B cell (primary cell): ENCODE data around the gene ZNF710. TPM values are rescaled to one million over a fixed set of nuclear protein-coding genes. Genes with fewer than 3 reads are reported as not detected.

ENCODE experiments used
- ATAC-seq: fragments of 200-7000 bp; cut with Tn5 transposase; one replicate; pipeline ENCODE4 v1.10.0; 2021; ENCODE audit warnings: low read depth, mild to moderate bottlenecking, moderate number of reproducible peaks, moderate library complexity
- CTCF ChIA-PET: fragments of 350-600 bp; sonication (Branson Sonifier 250); formaldehyde crosslinking; loops from one replicate; lab custom pipeline; 2021; ENCODE audit warnings: antibody characterized with exemption, inconsistent platforms; lab: Charles Lee
- POLR2A ChIA-PET: fragments of 350-600 bp; sonication (Branson Sonifier 250); formaldehyde crosslinking; loops from one replicate; lab custom pipeline; 2021; ENCODE audit warnings: antibody characterized with exemption; lab: Charles Lee
- DNase-seq: peaks from one replicate; pipeline ENCODE4 v3.0.0; 2013
- H2AFZ ChIP-seq: 2 replicates; pipeline ENCODE4 v1.6.1; 2012; ENCODE audit warnings: mild to moderate bottlenecking, low read depth, low read length; ENCODE audit not compliant: insufficient read depth, poor library complexity, severe bottlenecking
- H3K27ac ChIP-seq, 2 donors: 1 replicate in 1 of 2; 2 replicates in 1 of 2; pipeline ENCODE4 v1.5.1; 2012 to 2013; ENCODE audit warnings: low read length in 2 of 2, mild to moderate bottlenecking in 2 of 2, moderate library complexity in 1 of 2
- H3K27me3 ChIP-seq, 4 experiments: fragments of 200-600 bp in 1 of 4; sonication (generic) in 1 of 4; replicated peaks in 1 of 4; 1 replicate in 2 of 4; 2 replicates in 2 of 4; pipeline versions ENCODE4 v1.6.1 to v1.7.0; 2013 to 2016; ENCODE audit warnings: low read length in 3 of 4, mild to moderate bottlenecking in 2 of 4, mixed read lengths in 1 of 4, moderate library complexity in 1 of 4; ENCODE audit not compliant: insufficient read depth in 4 of 4, control insufficient read depth in 3 of 4; ENCODE audit errors: control extremely low read depth in 1 of 4
- H3K36me3 ChIP-seq, 2 experiments: replicated peaks in 1 of 2; 1 replicate in 1 of 2; 2 replicates in 1 of 2; pipeline versions ENCODE4 v1.6.1 to v1.7.1; 2013; ENCODE audit warnings: low read length in 1 of 2; ENCODE audit not compliant: insufficient read depth in 2 of 2, control insufficient read depth in 1 of 2; ENCODE audit errors: control extremely low read depth in 1 of 2, extremely low read depth in 1 of 2
- H3K4me1 ChIP-seq, 2 donors: fragments of 200-600 bp in 1 of 2; sonication (generic) in 1 of 2; 1 replicate in 1 of 2; 2 replicates in 1 of 2; pipeline versions ENCODE4 v1.5.1 to v1.6.1; 2013 to 2017; ENCODE audit warnings: low read length in 2 of 2; ENCODE audit not compliant: control insufficient read depth in 2 of 2, insufficient read depth in 2 of 2
- H3K4me2 ChIP-seq: replicated peaks from 2 replicates; pipeline ENCODE3; 2012; ENCODE audit warnings: mild to moderate bottlenecking, low read depth, low read length; ENCODE audit not compliant: poor library complexity, severe bottlenecking
- H3K4me3 ChIP-seq, 5 experiments: fragments of 200-600 bp in 1 of 5; sonication (generic) in 1 of 5; 1 replicate in 3 of 5; 2 replicates in 2 of 5; pipeline versions ENCODE4 v1.5.1 to v1.7.0; 2011 to 2016; ENCODE audit warnings: low read length in 4 of 5, mild to moderate bottlenecking in 4 of 5, low read depth in 2 of 5, control low read depth in 1 of 5, moderate library complexity in 1 of 5; ENCODE audit not compliant: insufficient read depth in 1 of 5; ENCODE audit errors: control extremely low read depth in 1 of 5, extremely low read depth in 1 of 5
- H3K79me2 ChIP-seq: fragments of 200-600 bp; sonication (generic); one replicate; pipeline ENCODE4 v1.6.0; 2016; ENCODE audit warnings: low read length; ENCODE audit not compliant: control insufficient read depth, insufficient read depth
- H3K9ac ChIP-seq: fragments of 200-600 bp; sonication (generic); 2 replicates; pipeline ENCODE4 v1.6.1; 2017; ENCODE audit warnings: mild to moderate bottlenecking, low read length, moderate library complexity
- H3K9me3 ChIP-seq, 3 donors: one replicate each; pipeline versions ENCODE4 v1.6.1 to v1.7.1; 2013; ENCODE audit warnings: low read length in 2 of 3; ENCODE audit not compliant: control insufficient read depth in 2 of 3, insufficient read depth in 1 of 3; ENCODE audit errors: control extremely low read depth in 1 of 3
- H4K20me1 ChIP-seq: 2 replicates; pipeline ENCODE4 v1.6.0; 2012; ENCODE audit warnings: mild to moderate bottlenecking, low read length; ENCODE audit not compliant: insufficient read depth, control insufficient read depth, poor library complexity, severe bottlenecking
- H3K27ac Mint-ChIP-seq: one replicate; pipeline ENCODE4 v1.8.0; 2021; ENCODE audit warnings: mixed read lengths
- H3K27me3 Mint-ChIP-seq: one replicate; pipeline ENCODE4 v1.8.0; 2021; ENCODE audit warnings: mixed read lengths
- H3K4me1 Mint-ChIP-seq: one replicate; pipeline ENCODE4 v1.8.0; 2021; ENCODE audit warnings: mixed read lengths
- H3K4me3 Mint-ChIP-seq: one replicate; pipeline ENCODE4 v1.8.0; 2021; ENCODE audit warnings: mixed read lengths
- H3K9me3 Mint-ChIP-seq: one replicate; pipeline ENCODE4 v1.8.0; 2022; ENCODE audit warnings: mixed read lengths; ENCODE audit not compliant: insufficient read depth
- EZH2 ChIP-seq: IDR thresholded peaks from 2 replicates; pipeline ENCODE4 v1.6.1; 2012; ENCODE audit warnings: borderline replicate concordance, low read depth, mild to moderate bottlenecking, moderate library complexity, low read length; ENCODE audit not compliant: insufficient read depth, poor library complexity, severe bottlenecking
- WGBS: methylation state at CpG from one replicate; pipeline ENCODE4 v1.1.5; 2013; ENCODE audit warnings: missing lambda C conversion rate; ENCODE audit not compliant: insufficient coverage; 5-methylcytosine and 5-hydroxymethylcytosine counted together
- intact Hi-C: fragments of 100-400 bp; cut with micrococcal nuclease; formaldehyde crosslinking; loops from one replicate; pipeline ENCODE4 v1.10.0; 2022
- polyA plus RNA-seq: library from polyadenylated mRNA; depleted of rRNA; stranded (reverse); fragments of >200 nt; gene quantifications from 2 replicates; pipeline ENCODE4 v1.2.3, GENCODE V29; 2012
- total RNA-seq, 2 donors: library from RNA; stranded (reverse); fragments of 120-200 nt in 1 of 2; gene quantifications; 1 replicate in 1 of 2; 2 replicates in 1 of 2; pipeline versions ENCODE4 v1.2.3 to v1.2.4, GENCODE V29; 2013 to 2022
- TF ChIP-seq, protein P1 (sequence below): fragments of 200-600 bp; IDR thresholded peaks from one replicate; pipeline ENCODE4 v1.8.0; 2022; ENCODE audit warnings: antibody characterized with exemption, mild to moderate bottlenecking

ZNF710 gene
- total and polyA plus RNA-seq, 2 donors (not counting 1 experiment from before 2014, with no cell fraction given), result 8.7 to 38.7 TPM

GRCh38 chr15:90059208-90059985, 58.3 kb downstream of the ZNF710 start:
- H2AFZ ChIP-seq, result no peak overlapping the region
- H3K9ac ChIP-seq, result peak overlapping the region; percentile 10
- TF ChIP-seq, protein P1, sequence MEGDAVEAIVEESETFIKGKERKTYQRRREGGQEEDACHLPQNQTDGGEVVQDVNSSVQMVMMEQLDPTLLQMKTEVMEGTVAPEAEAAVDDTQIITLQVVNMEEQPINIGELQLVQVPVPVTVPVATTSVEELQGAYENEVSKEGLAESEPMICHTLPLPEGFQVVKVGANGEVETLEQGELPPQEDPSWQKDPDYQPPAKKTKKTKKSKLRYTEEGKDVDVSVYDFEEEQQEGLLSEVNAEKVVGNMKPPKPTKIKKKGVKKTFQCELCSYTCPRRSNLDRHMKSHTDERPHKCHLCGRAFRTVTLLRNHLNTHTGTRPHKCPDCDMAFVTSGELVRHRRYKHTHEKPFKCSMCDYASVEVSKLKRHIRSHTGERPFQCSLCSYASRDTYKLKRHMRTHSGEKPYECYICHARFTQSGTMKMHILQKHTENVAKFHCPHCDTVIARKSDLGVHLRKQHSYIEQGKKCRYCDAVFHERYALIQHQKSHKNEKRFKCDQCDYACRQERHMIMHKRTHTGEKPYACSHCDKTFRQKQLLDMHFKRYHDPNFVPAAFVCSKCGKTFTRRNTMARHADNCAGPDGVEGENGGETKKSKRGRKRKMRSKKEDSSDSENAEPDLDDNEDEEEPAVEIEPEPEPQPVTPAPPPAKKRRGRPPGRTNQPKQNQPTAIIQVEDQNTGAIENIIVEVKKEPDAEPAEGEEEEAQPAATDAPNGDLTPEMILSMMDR, result no peak
- no peak for TF ChIP-seq EZH2
- peak; percentile 88 for ATAC-seq
- Mint-ChIP-seq H3K4me1 (peaks cover 81% of the 10 kb centered on the region), H3K4me3 (peak overlapping the region; percentile 80), H3K27ac (peak overlapping the region; percentile 98), H3K9me3 (no peaks in the 10 kb centered on the region), H3K27me3 (no peaks in the 10 kb centered on the region)
- H4K20me1 ChIP-seq, result no peaks in the 10 kb centered on the region
- no peaks in the 10 kb centered on the region for H3K27me3 ChIP-seq
- H3K36me3 ChIP-seq, result no peaks in the 10 kb centered on the region
- H3K79me2 ChIP-seq, result peaks cover 26% of the 10 kb centered on the region
- 9% methylated on average over 14 of the region's 21 CpGs for WGBS
- peak overlapping the region; percentile 57 for H3K4me2 ChIP-seq
- ChIA-PET POLR2A (interaction anchor here (0.6 to 3.3 kb wide), 9 partner anchors 12 to 765 kb away, joined by 3 to 11 read pairs (median 4); partner anchors contain the start of gene ZNF710), CTCF (interaction anchor here (0.6 to 2.9 kb wide), 11 partner anchors 10 to 189 kb away, joined by 3 to 13 read pairs (median 4); partner anchors contain the start of gene AP3S2)
- peak overlapping the region; percentile 82 to 88 for H3K27ac ChIP-seq
- H3K9me3 ChIP-seq, result peaks cover 0 to 7% (median 0%) of the 10 kb centered on the region in 3 donors
- peak; percentile 96 for DNase-seq
- H3K4me3 ChIP-seq, result peak overlapping the region in 1 of 5 experiments; percentile 22
- H3K4me1 ChIP-seq, result peaks cover 54 to 93% of the 10 kb centered on the region in 2 donors
- intact Hi-C loops, result loop anchor here (1.0 to 2.0 kb wide), 6 partner anchors 12 to 309 kb away; no protein-coding TSS in a partner anchor

- intact Hi-C loops, result no loop called here
- H3K27me3 ChIP-seq, result no peaks in the 10 kb centered on the region
- no peak overlapping the region for H3K4me3 ChIP-seq
- DNase-seq (no peak), ATAC-seq (no peak)
- H2AFZ ChIP-seq, result no peak overlapping the region
- Mint-ChIP-seq H3K4me1 (peaks cover 82% of the 10 kb centered on the region), H3K27ac (peak overlapping the region; percentile 96), H3K27me3 (no peaks in the 10 kb centered on the region), H3K4me3 (no peak overlapping the region), H3K9me3 (no peaks in the 10 kb centered on the region)
- 96% methylated on average over 2 of the region's 3 CpGs for WGBS
- peaks cover 68 to 94% of the 10 kb centered on the region in 2 donors for H3K4me1 ChIP-seq
- H3K27ac ChIP-seq, result peak overlapping the region in 1 of 2 donors; percentile 82
- no peaks in the 10 kb centered on the region for H3K36me3 ChIP-seq
- CTCF ChIA-PET, result interaction anchor here (2.4 kb wide), 1 partner anchor 10 kb away, joined by 12 read pairs; no protein-coding TSS in a partner anchor
- no peak overlapping the region for H3K4me2 ChIP-seq
- TF ChIP-seq, protein P1, result no peak
- no peak for TF ChIP-seq EZH2
- H3K79me2 ChIP-seq, result peaks cover 21% of the 10 kb centered on the region
- POLR2A ChIA-PET, result interaction anchor here (3.3 kb wide), 1 partner anchor 59 kb away, joined by 11 read pairs; the partner anchor contains the start of gene ZNF710
- no peak overlapping the region for H3K9ac ChIP-seq
- peaks cover 0 to 7% (median 0%) of the 10 kb centered on the region in 3 donors for H3K9me3 ChIP-seq
- H4K20me1 ChIP-seq, result no peaks in the 10 kb centered on the region
These were observed 59.7 kb downstream of the ZNF710 start for GRCh38 chr15:90060797-90061196.
